ENCODE results near the gene DACT3.

DACT3 gene

DNA sequence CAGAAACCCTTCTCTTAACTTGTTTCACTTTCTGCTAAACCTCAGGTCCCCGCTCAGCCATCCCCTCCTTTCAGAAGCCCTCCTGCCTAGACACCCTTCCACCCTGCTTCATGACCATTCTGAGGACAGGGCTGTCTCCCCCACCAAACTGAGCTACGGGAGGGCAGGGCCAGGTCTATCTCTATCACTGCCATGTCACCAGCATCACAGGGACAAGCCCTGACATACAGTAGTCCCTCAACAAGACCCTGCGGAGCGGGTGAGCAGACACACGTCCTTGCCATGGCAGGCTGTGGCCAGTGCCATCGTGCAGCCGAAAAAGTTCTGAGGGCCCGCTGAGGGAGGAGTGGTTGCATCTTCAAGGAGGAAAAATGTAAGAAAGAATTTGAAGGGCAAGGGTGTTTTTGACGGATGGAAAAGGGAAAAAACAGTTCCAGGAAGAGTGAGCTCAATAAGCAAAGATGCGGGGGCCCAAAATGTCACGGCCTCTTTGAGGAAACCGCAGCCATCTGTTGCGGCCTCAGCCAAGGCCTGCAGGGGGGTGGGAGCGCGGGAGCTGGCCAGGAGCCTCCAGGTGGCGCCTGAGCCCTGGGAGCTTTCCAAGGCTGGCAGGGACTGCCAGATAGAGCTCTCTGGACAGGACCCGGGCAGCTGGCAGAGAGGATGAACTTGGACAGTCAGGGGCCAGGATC is 44.2 kb downstream of the DACT3 start:
- Histone ChIP-seq H3K4me3 (ENCODE audit: low read depth in 1 of 2, low read length in 2 of 2) (peak overlapping the region in 1 of 2 donors; percentile 16), H3K36me3 (ENCODE audit: insufficient read depth, low read length) (no peaks in the 10 kb centered on the region), H3K4me1 (ENCODE audit: insufficient read depth, low read length) (peaks cover 51% of the 10 kb centered on the region), H3K9ac (ENCODE audit: low read length) (no peak overlapping the region), H3K27ac (ENCODE audit: low read depth, low read length) (peak overlapping the region; percentile 19), H3K27me3 (ENCODE audit: control insufficient read depth in 1 of 2, insufficient read depth in 2 of 2, low read length in 2 of 2) (no peaks in the 10 kb centered on the region), H3K9me3 (ENCODE audit: low read length) (no peaks in the 10 kb centered on the region)

DNA sequence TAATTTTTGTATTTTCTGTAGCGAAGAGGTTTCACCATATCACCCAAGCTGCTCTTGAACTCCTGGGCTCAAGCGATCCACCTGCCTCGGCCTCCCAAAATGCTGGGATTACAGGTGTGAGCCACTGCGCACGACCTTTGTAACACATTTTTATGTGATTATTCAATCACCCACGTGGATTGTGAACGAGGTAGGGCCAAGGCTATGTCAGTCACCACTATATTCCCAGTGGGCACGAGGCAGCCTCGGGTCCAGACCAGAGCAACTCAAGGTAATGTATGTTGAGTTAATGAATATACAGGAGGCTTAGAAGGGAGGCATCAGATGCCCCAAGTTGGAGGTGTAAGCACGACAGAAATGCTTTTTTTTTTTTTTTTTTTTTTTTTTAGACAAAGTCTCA is 45.0 kb downstream of the DACT3 start:
- peaks cover 42% of the 10 kb centered on the region for H3K4me1 ChIP-seq (ENCODE audit: insufficient read depth, low read length)
- H3K27ac ChIP-seq (ENCODE audit: low read depth, low read length) = no peak overlapping the region
- no peaks in the 10 kb centered on the region for H3K9me3 ChIP-seq (ENCODE audit: low read length)
- no peak overlapping the region for H3K9ac ChIP-seq (ENCODE audit: low read length)
- H3K4me3 ChIP-seq (ENCODE audit: low read depth in 1 of 2, low read length in 2 of 2) = no peak overlapping the region
- H3K36me3 ChIP-seq (ENCODE audit: insufficient read depth, low read length) = peaks cover 2% of the 10 kb centered on the region
- H3K27me3 ChIP-seq (ENCODE audit: control insufficient read depth in 1 of 2, insufficient read depth in 2 of 2, low read length in 2 of 2) = no peaks in the 10 kb centered on the region

DNA sequence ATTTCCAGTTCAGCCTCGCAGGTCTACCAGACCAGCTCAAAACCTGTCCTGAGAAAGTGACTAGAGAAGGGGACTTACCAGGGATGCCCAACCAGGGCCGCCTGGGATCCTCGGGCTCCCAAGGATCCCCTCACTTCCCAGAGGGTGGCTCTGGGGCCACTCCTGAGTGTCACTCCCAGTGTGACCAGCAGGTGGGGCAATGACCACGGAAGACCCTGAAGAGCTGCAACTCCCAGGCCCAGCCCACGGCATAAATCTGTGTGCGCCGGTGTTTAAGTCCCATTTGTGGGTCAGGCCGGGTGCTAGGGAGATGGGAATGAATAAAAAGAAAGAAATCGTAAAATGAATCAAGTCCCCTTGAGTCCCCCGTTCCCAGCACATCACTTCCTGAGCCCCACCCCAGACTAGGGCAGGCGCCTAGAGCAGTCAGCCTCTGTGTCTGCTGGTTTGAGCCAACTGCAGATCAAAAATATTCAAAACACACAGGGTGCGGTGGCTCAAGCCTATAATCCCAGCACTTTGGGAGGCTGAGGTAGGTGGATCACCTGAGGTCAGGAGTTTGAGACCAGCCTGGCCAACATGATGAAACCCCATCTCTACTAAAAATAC is 46.8 kb downstream of the DACT3 start:
- Histone ChIP-seq H3K9ac (ENCODE audit: low read length) (no peak overlapping the region), H3K36me3 (ENCODE audit: insufficient read depth, low read length) (peaks cover 15% of the 10 kb centered on the region), H3K4me1 (ENCODE audit: insufficient read depth, low read length) (peaks cover 27% of the 10 kb centered on the region), H3K27me3 (ENCODE audit: control insufficient read depth in 1 of 2, insufficient read depth in 2 of 2, low read length in 2 of 2) (no peaks in the 10 kb centered on the region), H3K9me3 (ENCODE audit: low read length) (no peaks in the 10 kb centered on the region), H3K4me3 (ENCODE audit: low read depth in 1 of 2, low read length in 2 of 2) (no peak overlapping the region), H3K27ac (ENCODE audit: low read depth, low read length) (no peak overlapping the region)

DNA sequence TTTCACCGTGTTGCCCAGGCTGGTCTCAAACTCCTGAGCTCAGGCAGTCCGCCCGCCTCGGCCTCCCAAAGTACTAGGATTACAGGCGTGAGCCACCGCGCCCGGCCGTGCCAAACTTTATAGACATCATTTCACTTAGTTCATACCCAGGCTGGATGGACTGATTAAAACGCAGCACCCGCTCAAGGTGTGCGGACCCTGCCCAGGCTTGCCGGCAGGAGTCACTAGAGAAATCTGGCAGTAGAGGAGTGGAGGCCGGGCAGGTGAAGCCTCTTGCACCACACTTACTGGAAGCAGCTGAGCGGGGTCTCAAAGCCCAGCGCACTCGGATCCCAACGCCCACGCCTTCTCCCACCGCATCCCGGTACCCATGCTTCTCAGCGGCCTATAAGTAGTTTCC is 47.5 kb downstream of the DACT3 start:
- H3K9ac ChIP-seq (ENCODE audit: low read length) = no peak overlapping the region
- H3K27ac ChIP-seq (ENCODE audit: low read depth, low read length) = no peak overlapping the region
- peaks cover 22% of the 10 kb centered on the region for H3K36me3 ChIP-seq (ENCODE audit: insufficient read depth, low read length)
- H3K9me3 ChIP-seq (ENCODE audit: low read length) = no peaks in the 10 kb centered on the region
- no peak overlapping the region for H3K4me3 ChIP-seq (ENCODE audit: low read depth in 1 of 2, low read length in 2 of 2)
- H3K27me3 ChIP-seq (ENCODE audit: control insufficient read depth in 1 of 2, insufficient read depth in 2 of 2, low read length in 2 of 2) = no peaks in the 10 kb centered on the region
- H3K4me1 ChIP-seq (ENCODE audit: insufficient read depth, low read length) = peaks cover 21% of the 10 kb centered on the region

DNA sequence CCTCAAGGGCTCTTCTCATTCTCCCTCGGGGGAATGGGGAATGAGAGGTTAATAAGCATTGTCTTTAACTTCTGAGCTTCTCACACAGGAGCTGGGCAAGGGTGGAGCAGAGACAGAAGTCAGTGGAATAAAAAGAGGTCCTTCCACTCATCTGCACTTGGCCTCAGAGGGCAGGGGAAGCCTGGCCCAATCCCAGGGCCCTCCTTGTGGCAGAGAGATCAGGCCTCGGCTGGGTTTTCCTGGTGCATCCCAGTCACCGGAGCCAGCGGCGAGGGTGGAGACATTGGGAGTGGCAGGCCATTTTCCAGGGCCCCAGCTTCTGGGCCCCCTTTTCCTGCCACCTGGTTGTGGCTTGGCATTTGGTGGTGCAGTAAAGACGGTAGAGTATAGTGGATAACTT is 49.2 kb downstream of the DACT3 start:
- peaks cover 13% of the 10 kb centered on the region for H3K4me1 ChIP-seq (ENCODE audit: insufficient read depth, low read length)
- peaks cover 39% of the 10 kb centered on the region for H3K36me3 ChIP-seq (ENCODE audit: insufficient read depth, low read length)
- H3K27ac ChIP-seq (ENCODE audit: low read depth, low read length) = no peak overlapping the region
- H3K9ac ChIP-seq (ENCODE audit: low read length) = no peak overlapping the region
- H3K27me3 ChIP-seq (ENCODE audit: control insufficient read depth in 1 of 2, insufficient read depth in 2 of 2, low read length in 2 of 2) = no peaks in the 10 kb centered on the region
- H3K4me3 ChIP-seq (ENCODE audit: low read depth in 1 of 2, low read length in 2 of 2) = no peak overlapping the region
- no peaks in the 10 kb centered on the region for H3K9me3 ChIP-seq (ENCODE audit: low read length)

DNA sequence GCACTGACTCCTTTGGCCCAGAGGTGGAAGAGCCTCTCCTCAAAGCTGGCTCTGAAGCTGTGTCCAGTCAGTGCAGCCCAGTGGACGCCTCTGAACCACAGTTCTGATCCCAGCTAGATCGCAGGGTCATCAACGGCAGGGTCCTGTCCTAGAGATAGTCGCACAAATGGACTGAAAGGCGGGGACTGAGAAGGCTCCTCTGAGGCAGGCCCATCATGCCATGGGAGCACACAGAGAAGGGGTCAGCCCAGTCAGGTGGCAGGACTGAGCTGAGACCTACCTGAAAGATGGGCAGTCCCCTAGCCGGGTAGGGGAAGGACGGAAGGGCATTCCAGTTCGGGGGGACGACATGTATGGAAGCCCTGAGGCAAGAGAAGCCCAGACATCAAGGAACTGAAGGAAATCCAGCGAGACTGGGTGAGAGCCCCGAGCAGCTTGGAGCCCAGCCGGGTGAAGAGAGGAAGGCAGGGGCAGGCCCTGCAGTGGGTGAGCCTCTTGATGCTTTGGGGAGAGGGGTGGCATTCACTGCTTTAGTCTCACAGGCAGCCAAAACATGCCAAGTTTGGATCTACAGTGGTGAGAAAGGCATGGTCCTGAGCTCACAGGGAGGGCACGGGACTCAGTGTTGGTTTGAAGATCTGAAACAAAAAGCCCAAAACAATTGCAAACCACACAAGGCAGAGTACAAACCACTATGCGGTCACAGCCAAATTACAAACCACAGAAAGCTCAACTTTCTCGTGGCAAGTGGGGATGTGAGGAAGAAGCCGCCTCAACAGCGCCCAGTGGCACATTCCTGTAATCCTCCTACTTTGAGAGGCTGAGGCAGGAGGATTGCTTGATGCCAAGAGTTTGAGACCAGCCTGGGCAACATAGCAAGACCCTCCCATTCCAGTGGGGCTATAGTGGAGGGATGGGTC is 49.9 kb downstream of the DACT3 start:
- H3K27ac ChIP-seq (ENCODE audit: low read depth, low read length) = no peak overlapping the region

DNA sequence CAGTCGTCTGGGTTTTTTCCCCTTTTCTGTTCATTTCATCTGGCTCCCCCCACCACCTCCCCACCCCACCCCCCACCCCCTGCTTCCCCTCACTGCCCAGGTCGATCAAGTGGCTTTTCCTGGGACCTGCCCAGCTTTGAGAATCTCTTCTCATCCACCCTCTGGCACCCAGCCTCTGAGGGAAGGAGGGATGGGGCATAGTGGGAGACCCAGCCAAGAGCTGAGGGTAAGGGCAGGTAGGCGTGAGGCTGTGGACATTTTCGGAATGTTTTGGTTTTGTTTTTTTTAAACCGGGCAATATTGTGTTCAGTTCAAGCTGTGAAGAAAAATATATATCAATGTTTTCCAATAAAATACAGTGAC is 50.6 kb downstream of the DACT3 start:
- Histone ChIP-seq H3K27me3 (ENCODE audit: control insufficient read depth in 1 of 2, insufficient read depth in 2 of 2, low read length in 2 of 2) (no peaks in the 10 kb centered on the region), H3K9me3 (ENCODE audit: low read length) (no peaks in the 10 kb centered on the region), H3K36me3 (ENCODE audit: insufficient read depth, low read length) (peaks cover 51% of the 10 kb centered on the region), H3K4me3 (ENCODE audit: low read depth in 1 of 2, low read length in 2 of 2) (no peak overlapping the region), H3K27ac (ENCODE audit: low read depth, low read length) (no peak overlapping the region), H3K4me1 (ENCODE audit: insufficient read depth, low read length) (peaks cover 16% of the 10 kb centered on the region), H3K9ac (ENCODE audit: low read length) (no peak overlapping the region)

More for the DNA sequence above, 49.9 kb downstream of the DACT3 start:
- H3K9ac ChIP-seq (ENCODE audit: low read length) = no peak overlapping the region
- no peak overlapping the region for H3K4me3 ChIP-seq (ENCODE audit: low read depth in 1 of 2, low read length in 2 of 2)
- H3K9me3 ChIP-seq (ENCODE audit: low read length) = no peaks in the 10 kb centered on the region
- H3K36me3 ChIP-seq (ENCODE audit: insufficient read depth, low read length) = peaks cover 46% of the 10 kb centered on the region
- no peaks in the 10 kb centered on the region for H3K27me3 ChIP-seq (ENCODE audit: control insufficient read depth in 1 of 2, insufficient read depth in 2 of 2, low read length in 2 of 2)
- peaks cover 9% of the 10 kb centered on the region for H3K4me1 ChIP-seq (ENCODE audit: insufficient read depth, low read length)

DNA sequence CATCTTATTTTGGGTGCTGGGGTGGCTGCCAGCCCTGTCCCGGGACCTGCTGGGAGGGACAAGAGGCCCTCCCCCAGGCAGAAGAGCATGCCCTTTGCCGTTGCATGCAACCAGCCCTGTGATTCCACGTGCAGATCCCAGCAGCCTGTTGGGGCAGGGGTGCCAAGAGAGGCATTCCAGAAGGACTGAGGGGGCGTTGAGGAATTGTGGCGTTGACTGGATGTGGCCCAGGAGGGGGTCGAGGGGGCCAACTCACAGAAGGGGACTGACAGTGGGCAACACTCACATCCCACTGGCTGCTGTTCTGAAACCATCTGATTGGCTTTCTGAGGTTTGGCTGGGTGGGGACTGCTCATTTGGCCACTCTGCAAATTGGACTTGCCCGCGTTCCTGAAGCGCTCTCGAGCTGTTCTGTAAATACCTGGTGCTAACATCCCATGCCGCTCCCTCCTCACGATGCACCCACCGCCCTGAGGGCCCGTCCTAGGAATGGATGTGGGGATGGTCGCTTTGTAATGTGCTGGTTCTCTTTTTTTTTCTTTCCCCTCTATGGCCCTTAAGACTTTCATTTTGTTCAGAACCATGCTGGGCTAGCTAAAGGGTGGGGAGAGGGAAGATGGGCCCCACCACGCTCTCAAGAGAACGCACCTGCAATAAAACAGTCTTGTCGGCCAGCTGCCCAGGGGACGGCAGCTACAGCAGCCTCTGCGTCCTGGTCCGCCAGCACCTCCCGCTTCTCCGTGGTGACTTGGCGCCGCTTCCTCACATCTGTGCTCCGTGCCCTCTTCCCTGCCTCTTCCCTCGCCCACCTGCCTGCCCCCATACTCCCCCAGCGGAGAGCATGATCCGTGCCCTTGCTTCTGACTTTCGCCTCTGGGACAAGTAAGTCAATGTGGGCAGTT is 51.2 kb downstream of the DACT3 start:
- H3K4me1 ChIP-seq (ENCODE audit: insufficient read depth, low read length) = peaks cover 22% of the 10 kb centered on the region
- no peaks in the 10 kb centered on the region for H3K9me3 ChIP-seq (ENCODE audit: low read length)
- H3K4me3 ChIP-seq (ENCODE audit: low read depth in 1 of 2, low read length in 2 of 2) = no peak overlapping the region
- no peak overlapping the region for H3K27ac ChIP-seq (ENCODE audit: low read depth, low read length)
- peaks cover 51% of the 10 kb centered on the region for H3K36me3 ChIP-seq (ENCODE audit: insufficient read depth, low read length)
- no peaks in the 10 kb centered on the region for H3K27me3 ChIP-seq (ENCODE audit: control insufficient read depth in 1 of 2, insufficient read depth in 2 of 2, low read length in 2 of 2)
- no peak overlapping the region for H3K9ac ChIP-seq (ENCODE audit: low read length)

DNA sequence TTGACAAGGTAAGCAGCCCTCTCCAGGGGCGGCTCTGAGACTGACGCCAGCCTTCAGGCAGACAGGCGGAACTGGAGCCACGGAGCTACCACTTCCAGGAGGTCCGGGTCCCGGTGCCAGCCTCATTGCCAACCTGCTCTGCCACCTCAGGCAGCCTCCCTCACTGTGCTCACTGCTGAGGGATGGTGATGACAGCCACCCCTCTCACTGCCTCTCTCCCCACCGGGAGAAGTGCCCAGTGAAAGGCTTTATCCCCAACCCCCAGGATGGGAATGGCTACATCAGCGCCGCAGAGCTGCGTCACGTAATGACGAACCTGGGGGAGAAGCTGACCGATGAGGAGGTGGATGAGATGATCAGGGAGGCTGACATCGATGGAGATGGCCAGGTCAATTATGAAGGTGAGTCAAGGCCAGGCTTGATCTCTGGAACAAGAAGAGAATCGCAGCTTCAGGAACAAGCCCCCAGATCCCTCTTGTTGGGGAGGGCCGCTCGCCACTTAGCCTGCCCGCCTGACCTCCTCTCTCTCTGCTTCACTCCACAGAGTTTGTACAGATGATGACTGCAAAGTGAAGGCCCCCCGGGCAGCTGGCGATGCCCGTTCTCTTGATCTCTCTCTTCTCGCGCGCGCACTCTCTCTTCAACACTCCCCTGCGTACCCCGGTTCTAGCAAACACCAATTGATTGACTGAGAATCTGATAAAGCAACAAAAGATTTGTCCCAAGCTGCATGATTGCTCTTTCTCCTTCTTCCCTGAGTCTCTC is 52.2 kb downstream of the DACT3 start:
- Histone ChIP-seq H3K9me3 (ENCODE audit: low read length) (no peaks in the 10 kb centered on the region), H3K27me3 (ENCODE audit: control insufficient read depth in 1 of 2, insufficient read depth in 2 of 2, low read length in 2 of 2) (no peaks in the 10 kb centered on the region), H3K9ac (ENCODE audit: low read length) (no peak overlapping the region), H3K4me1 (ENCODE audit: insufficient read depth, low read length) (peaks cover 23% of the 10 kb centered on the region), H3K4me3 (ENCODE audit: low read depth in 1 of 2, low read length in 2 of 2) (no peak overlapping the region), H3K27ac (ENCODE audit: low read depth, low read length) (no peak overlapping the region), H3K36me3 (ENCODE audit: insufficient read depth, low read length) (peaks cover 51% of the 10 kb centered on the region)

DNA sequence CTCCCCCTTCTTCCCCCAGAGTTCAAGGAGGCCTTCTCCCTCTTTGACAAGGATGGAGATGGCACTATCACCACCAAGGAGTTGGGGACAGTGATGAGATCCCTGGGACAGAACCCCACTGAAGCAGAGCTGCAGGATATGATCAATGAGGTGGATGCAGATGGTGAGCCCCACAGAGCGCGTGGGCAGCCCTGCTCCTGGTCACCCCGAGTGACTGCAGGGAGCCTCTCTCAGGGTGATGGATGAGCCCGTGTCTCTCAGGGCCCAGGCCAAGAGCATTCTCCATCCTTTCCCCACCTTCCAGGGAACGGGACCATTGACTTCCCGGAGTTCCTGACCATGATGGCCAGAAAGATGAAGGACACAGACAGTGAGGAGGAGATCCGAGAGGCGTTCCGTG is 52.8 kb downstream of the DACT3 start:
- peaks cover 51% of the 10 kb centered on the region for H3K36me3 ChIP-seq (ENCODE audit: insufficient read depth, low read length)
- no peak overlapping the region for H3K4me3 ChIP-seq (ENCODE audit: low read depth in 1 of 2, low read length in 2 of 2)
- H3K9ac ChIP-seq (ENCODE audit: low read length) = no peak overlapping the region
- no peak overlapping the region for H3K27ac ChIP-seq (ENCODE audit: low read depth, low read length)
- H3K4me1 ChIP-seq (ENCODE audit: insufficient read depth, low read length) = peaks cover 29% of the 10 kb centered on the region
- H3K27me3 ChIP-seq (ENCODE audit: control insufficient read depth in 1 of 2, insufficient read depth in 2 of 2, low read length in 2 of 2) = no peaks in the 10 kb centered on the region
- H3K9me3 ChIP-seq (ENCODE audit: low read length) = no peaks in the 10 kb centered on the region
